ENCODE measurements around the gene BMP8A.

- TF ChIP-seq CTCF (IDR thresholded peaks at IDR 0.05 in 8 of 11, conservative IDR thresholded peaks at IDR 0.05 in 3 of 11) (no peak), POLR2A (IDR thresholded peaks at IDR 0.05) (no peak)
These were observed 77.6 kb downstream of the BMP8A start for GRCh38 chr1:39569034-39569433.
